Inferior parietal cortex (tissue), 1 donor: ENCODE results near the gene NRG3.

ENCODE experiments used
- DNase-seq: peaks from one replicate; pipeline ENCODE4 v3.0.0-alpha.2; 2016; ENCODE audit errors: extremely low spot score

The NRG3 gene

GRCh38 chr10:82084904-82085303 is 209.9 kb downstream of the NRG3 start:
- DNase-seq = no peak

- peak; percentile 15 for DNase-seq
These were observed 214.3 kb downstream of the NRG3 start for GRCh38 chr10:82089327-82089726.

GRCh38 chr10:82091413-82091812 is 216.4 kb downstream of the NRG3 start:
- DNase-seq = no peak

- no peak for DNase-seq
These were observed 217.1 kb downstream of the NRG3 start for GRCh38 chr10:82092111-82092510.

- DNase-seq = no peak
These were observed 249.7 kb downstream of the NRG3 start for GRCh38 chr10:82124713-82125112.

GRCh38 chr10:82128527-82128926 is 253.5 kb downstream of the NRG3 start:
- no peak for DNase-seq

GRCh38 chr10:82136103-82136502 is 261.1 kb downstream of the NRG3 start:
- no peak for DNase-seq

- DNase-seq = no peak
These were observed 269.2 kb downstream of the NRG3 start for GRCh38 chr10:82144153-82144552.

- no peak for DNase-seq
These were observed 273.8 kb downstream of the NRG3 start for GRCh38 chr10:82148764-82149163.

- DNase-seq = no peak
These were observed 274.7 kb downstream of the NRG3 start for GRCh38 chr10:82149674-82150073.

GRCh38 chr10:82150123-82150900 is 275.3 kb downstream of the NRG3 start:
- no peak for DNase-seq

GRCh38 chr10:82160307-82160706 is 285.3 kb downstream of the NRG3 start:
- no peak for DNase-seq

GRCh38 chr10:82161264-82161663 is 286.3 kb downstream of the NRG3 start:
- no peak for DNase-seq

GRCh38 chr10:82162549-82163195 is 287.7 kb downstream of the NRG3 start:
- DNase-seq = no peak

- no peak for DNase-seq
These were observed 296.9 kb downstream of the NRG3 start for GRCh38 chr10:82171899-82172298.

- no peak for DNase-seq
These were observed 301.6 kb downstream of the NRG3 start for GRCh38 chr10:82176587-82176986.

GRCh38 chr10:82190432-82191260 is 315.7 kb downstream of the NRG3 start:
- DNase-seq = no peak

- DNase-seq = no peak
These were observed 316.7 kb downstream of the NRG3 start for GRCh38 chr10:82191653-82192052.

- DNase-seq = no peak
These were observed 317.7 kb downstream of the NRG3 start for GRCh38 chr10:82192665-82193064.

GRCh38 chr10:82194419-82194818 is 319.4 kb downstream of the NRG3 start:
- no peak for DNase-seq

GRCh38 chr10:82206831-82207230 is 331.8 kb downstream of the NRG3 start:
- DNase-seq = no peak

- DNase-seq = no peak
These were observed 333.7 kb downstream of the NRG3 start for GRCh38 chr10:82208726-82209125.

- DNase-seq = no peak
These were observed 335.3 kb downstream of the NRG3 start for GRCh38 chr10:82210331-82210730.
